OCI-LY7 (cell line): Measurements from ENCODE around the gene ADORA2A. TPM values are rescaled to one million over a fixed set of nuclear protein-coding genes. Genes with fewer than 3 reads are reported as not detected.

Experiments used
- BruUV-seq: library from RNA; stranded (reverse); fragments of 400-500 nt; replicated peaks from 2 replicates; lab custom pipeline; 2021; lab: Mats Ljungman, UMichigan
- CTCF ChIA-PET: fragments of 300-600 bp; sonication (Branson Sonifier 250); formaldehyde crosslinking; loops from one replicate; lab custom pipeline; 2022; ENCODE audit warnings: antibody characterized with exemption; ENCODE audit not compliant: unreplicated experiment; lab: Charles Lee
- POLR2A ChIA-PET: fragments of 300-600 bp; sonication (Branson Sonifier 250); formaldehyde crosslinking; loops from one replicate; lab custom pipeline; 2022; ENCODE audit warnings: antibody characterized with exemption; lab: Charles Lee
- DNase-seq: peaks from one replicate; pipeline ENCODE4 v3.0.0-alpha.2; 2015; ENCODE audit warnings: low spot score
- H2AFZ ChIP-seq: fragments of 200-600 bp; sonication (generic), shearing (Covaris generic); 2 replicates; pipeline ENCODE4 v1.6.1; 2014; ENCODE audit warnings: mild to moderate bottlenecking, antibody characterized with exemption, low read length, moderate library complexity
- H3K27ac ChIP-seq: fragments of 200-600 bp; sonication (generic); 2 replicates; pipeline ENCODE4 v1.5.1; 2014; ENCODE audit warnings: mixed run types, low read depth, mild to moderate bottlenecking, moderate library complexity, low read length, inconsistent platforms; ENCODE audit not compliant: poor library complexity, severe bottlenecking
- H3K36me3 ChIP-seq: fragments of 200-600 bp; sonication (generic); 2 replicates; pipeline ENCODE4 v1.6.1; 2014; ENCODE audit warnings: mild to moderate bottlenecking, antibody characterized with exemption, low read length, moderate library complexity, mixed read lengths; ENCODE audit not compliant: insufficient read depth
- H3K4me1 ChIP-seq: fragments of 200-600 bp; sonication (generic); 2 replicates; pipeline ENCODE4 v1.5.1; 2014; ENCODE audit warnings: mild to moderate bottlenecking, low read length; ENCODE audit not compliant: insufficient read depth, poor library complexity, severe bottlenecking
- H3K4me2 ChIP-seq: fragments of 200-600 bp; sonication (generic); 2 replicates; pipeline ENCODE4 v1.6.1; 2014; ENCODE audit warnings: mild to moderate bottlenecking, low read length
- H3K4me3 ChIP-seq: fragments of 200-600 bp; sonication (generic); 2 replicates; pipeline ENCODE4 v1.5.1; 2014; ENCODE audit warnings: mild to moderate bottlenecking, low read depth, low read length; ENCODE audit not compliant: poor library complexity, severe bottlenecking
- H3K79me2 ChIP-seq: fragments of 200-600 bp; sonication (generic); 2 replicates; pipeline ENCODE4 v1.6.1; 2016; ENCODE audit warnings: low read depth, mild to moderate bottlenecking, low read length, moderate library complexity, mixed read lengths; ENCODE audit not compliant: insufficient read depth
- H3K9me2 ChIP-seq: fragments of 200-600 bp; sonication (generic); 2 replicates; pipeline ENCODE4 v1.6.1; 2016; ENCODE audit warnings: mild to moderate bottlenecking, low read length, mixed read lengths; ENCODE audit not compliant: insufficient read depth
- H3K9me3 ChIP-seq: fragments of 200-600 bp; sonication (generic); 2 replicates; pipeline ENCODE4 v1.6.1; 2014; ENCODE audit warnings: mild to moderate bottlenecking, mixed run types, low read length, mixed read lengths
- H4K20me1 ChIP-seq: fragments of 200-600 bp; sonication (generic); 2 replicates; pipeline ENCODE4 v1.6.1; 2014; ENCODE audit warnings: mild to moderate bottlenecking, antibody characterized with exemption, low read length, moderate library complexity, mixed read lengths; ENCODE audit not compliant: insufficient read depth
- CTCF ChIP-seq: fragments of 200-600 bp; sonication (generic); conservative IDR thresholded peaks from 2 replicates; pipeline ENCODE4 v1.5.1; 2014; ENCODE audit warnings: mild to moderate bottlenecking, antibody characterized with exemption, low read length, moderate library complexity, mixed read lengths
- EZH2phosphoT487 ChIP-seq: fragments of 200-600 bp; sonication (generic); IDR thresholded peaks from 2 replicates; pipeline ENCODE4 v1.6.1; 2018; ENCODE audit warnings: low read depth, borderline replicate concordance, mild to moderate bottlenecking, mixed run types, antibody characterized with exemption, low read length, moderate library complexity, mixed read lengths
- intact Hi-C: fragments of 100-400 bp; cut with micrococcal nuclease; formaldehyde crosslinking; loops from one replicate; pipeline ENCODE4 v1.10.0; 2022; ENCODE audit not compliant: unreplicated experiment
- total RNA-seq, 2 experiments: library from RNA; depleted of rRNA in 1 of 2; stranded (reverse); fragments of >200 nt in 1 of 2; shearing (Covaris generic) in 1 of 2; gene quantifications; 2 replicates each; pipeline ENCODE4 v1.2.3, GENCODE V29; 2014 to 2022

ADORA2A gene
- total RNA-seq, 2 experiments from 2014 or later = 35.0 to 35.7 TPM

DNA sequence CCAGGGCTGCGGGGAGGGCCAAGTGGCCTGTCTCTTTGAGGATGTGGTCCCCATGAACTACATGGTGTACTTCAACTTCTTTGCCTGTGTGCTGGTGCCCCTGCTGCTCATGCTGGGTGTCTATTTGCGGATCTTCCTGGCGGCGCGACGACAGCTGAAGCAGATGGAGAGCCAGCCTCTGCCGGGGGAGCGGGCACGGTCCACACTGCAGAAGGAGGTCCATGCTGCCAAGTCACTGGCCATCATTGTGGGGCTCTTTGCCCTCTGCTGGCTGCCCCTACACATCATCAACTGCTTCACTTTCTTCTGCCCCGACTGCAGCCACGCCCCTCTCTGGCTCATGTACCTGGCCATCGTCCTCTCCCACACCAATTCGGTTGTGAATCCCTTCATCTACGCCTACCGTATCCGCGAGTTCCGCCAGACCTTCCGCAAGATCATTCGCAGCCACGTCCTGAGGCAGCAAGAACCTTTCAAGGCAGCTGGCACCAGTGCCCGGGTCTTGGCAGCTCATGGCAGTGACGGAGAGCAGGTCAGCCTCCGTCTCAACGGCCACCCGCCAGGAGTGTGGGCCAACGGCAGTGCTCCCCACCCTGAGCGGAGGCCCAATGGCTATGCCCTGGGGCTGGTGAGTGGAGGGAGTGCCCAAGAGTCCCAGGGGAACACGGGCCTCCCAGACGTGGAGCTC is 13.5 kb downstream of the ADORA2A start:
- H3K9me2 ChIP-seq = no peaks in the 10 kb centered on the region
- intact Hi-C loops = no loop called here
- H3K36me3 ChIP-seq = peaks cover 77% of the 10 kb centered on the region
- H3K4me1 ChIP-seq = peaks cover 29% of the 10 kb centered on the region
- no peaks in the 10 kb centered on the region for H3K9me3 ChIP-seq
- H3K79me2 ChIP-seq = peaks cover 17% of the 10 kb centered on the region; the same call in 1 of the 2 replicates
- TF ChIP-seq CTCF (no peak), EZH2phosphoT487 (no peak)
- POLR2A ChIA-PET = no interaction called here
- no peaks in the 10 kb centered on the region for H4K20me1 ChIP-seq
- no peak overlapping the region for H3K4me3 ChIP-seq
- CTCF ChIA-PET = no interaction called here
- no peak overlapping the region for H3K27ac ChIP-seq
- no peak for DNase-seq
- H3K4me2 ChIP-seq = no peak overlapping the region
- H2AFZ ChIP-seq = no peak overlapping the region
- no TSS peak for BruUV-seq

DNA sequence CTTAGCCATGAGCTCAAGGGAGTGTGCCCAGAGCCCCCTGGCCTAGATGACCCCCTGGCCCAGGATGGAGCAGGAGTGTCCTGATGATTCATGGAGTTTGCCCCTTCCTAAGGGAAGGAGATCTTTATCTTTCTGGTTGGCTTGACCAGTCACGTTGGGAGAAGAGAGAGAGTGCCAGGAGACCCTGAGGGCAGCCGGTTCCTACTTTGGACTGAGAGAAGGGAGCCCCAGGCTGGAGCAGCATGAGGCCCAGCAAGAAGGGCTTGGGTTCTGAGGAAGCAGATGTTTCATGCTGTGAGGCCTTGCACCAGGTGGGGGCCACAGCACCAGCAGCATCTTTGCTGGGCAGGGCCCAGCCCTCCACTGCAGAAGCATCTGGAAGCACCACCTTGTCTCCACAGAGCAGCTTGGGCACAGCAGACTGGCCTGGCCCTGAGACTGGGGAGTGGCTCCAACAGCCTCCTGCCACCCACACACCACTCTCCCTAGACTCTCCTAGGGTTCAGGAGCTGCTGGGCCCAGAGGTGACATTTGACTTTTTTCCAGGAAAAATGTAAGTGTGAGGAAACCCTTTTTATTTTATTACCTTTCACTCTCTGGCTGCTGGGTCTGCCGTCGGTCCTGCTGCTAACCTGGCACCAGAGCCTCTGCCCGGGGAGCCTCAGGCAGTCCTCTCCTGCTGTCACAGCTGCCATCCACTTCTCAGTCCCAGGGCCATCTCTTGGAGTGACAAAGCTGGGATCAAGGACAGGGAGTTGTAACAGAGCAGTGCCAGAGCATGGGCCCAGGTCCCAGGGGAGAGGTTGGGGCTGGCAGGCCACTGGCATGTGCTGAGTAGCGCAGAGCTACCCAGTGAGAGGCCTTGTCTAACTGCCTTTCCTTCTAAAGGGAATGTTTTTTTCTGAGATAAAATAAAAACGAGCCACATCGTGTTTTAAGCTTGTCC is 14.3 kb downstream of the ADORA2A start:
- Histone ChIP-seq H3K9me2 (no peaks in the 10 kb centered on the region), H3K9me3 (no peaks in the 10 kb centered on the region), H4K20me1 (no peaks in the 10 kb centered on the region), H3K4me1 (peaks cover 21% of the 10 kb centered on the region), H3K4me3 (no peak overlapping the region), H3K4me2 (no peak overlapping the region), H3K36me3 (peaks cover 69% of the 10 kb centered on the region), H3K27ac (no peak overlapping the region), H2AFZ (no peak overlapping the region), H3K79me2 (peaks cover 9% of the 10 kb centered on the region; the same call in 1 of the 2 replicates)
- ChIA-PET CTCF (no interaction called here), POLR2A (no interaction called here)
- BruUV-seq = TSS peak; percentile 36
- intact Hi-C loops = no loop called here
- no peak for TF ChIP-seq EZH2phosphoT487
- TF ChIP-seq CTCF = no peak
- no peak for DNase-seq
